Thyroid gland (tissue), 4 donors: ENCODE data around the gene CCDC68.

ENCODE experiments used
- POLR2A ChIP-seq, 2 donors: fragments of 450-650 bp; IDR thresholded peaks; one replicate each; pipeline ENCODE4 v1.6.1; 2017; ENCODE audit warnings: antibody characterized with exemption in 2 of 2, mild to moderate bottlenecking in 2 of 2, moderate library complexity in 1 of 2
- TF ChIP-seq, protein P1 (sequence below), 6 experiments: fragments of 200-600 bp in 3 of 6; fragments of 450-650 bp in 3 of 6; sonication (generic) in 3 of 6; IDR thresholded peaks; one replicate each; pipeline ENCODE4 v1.5.1; 2016 to 2019; ENCODE audit warnings: antibody characterized with exemption in 6 of 6, mild to moderate bottlenecking in 2 of 6, inconsistent platforms in 1 of 6, moderate library complexity in 1 of 6

DNA sequence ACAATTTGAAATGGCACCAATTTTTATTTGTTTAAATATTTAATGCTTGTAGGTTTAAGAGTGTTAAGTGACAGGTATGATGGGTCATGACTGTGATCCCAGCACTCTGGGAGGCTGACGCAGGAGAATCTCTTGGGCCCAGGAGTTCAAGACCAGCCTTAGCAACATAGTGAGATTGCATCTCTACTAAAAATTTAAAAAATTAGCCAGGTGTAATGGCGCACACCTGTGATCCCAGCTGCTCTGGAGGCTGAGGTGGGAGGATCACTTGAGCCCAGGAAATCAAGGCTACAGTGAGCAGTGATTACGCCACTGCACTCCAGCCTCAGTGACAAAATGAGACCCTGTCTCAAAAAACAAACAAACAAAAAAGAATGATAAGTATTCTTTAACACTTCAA lies 43.0 kb upstream of the CCDC68 start:
- TF ChIP-seq, protein P1, sequence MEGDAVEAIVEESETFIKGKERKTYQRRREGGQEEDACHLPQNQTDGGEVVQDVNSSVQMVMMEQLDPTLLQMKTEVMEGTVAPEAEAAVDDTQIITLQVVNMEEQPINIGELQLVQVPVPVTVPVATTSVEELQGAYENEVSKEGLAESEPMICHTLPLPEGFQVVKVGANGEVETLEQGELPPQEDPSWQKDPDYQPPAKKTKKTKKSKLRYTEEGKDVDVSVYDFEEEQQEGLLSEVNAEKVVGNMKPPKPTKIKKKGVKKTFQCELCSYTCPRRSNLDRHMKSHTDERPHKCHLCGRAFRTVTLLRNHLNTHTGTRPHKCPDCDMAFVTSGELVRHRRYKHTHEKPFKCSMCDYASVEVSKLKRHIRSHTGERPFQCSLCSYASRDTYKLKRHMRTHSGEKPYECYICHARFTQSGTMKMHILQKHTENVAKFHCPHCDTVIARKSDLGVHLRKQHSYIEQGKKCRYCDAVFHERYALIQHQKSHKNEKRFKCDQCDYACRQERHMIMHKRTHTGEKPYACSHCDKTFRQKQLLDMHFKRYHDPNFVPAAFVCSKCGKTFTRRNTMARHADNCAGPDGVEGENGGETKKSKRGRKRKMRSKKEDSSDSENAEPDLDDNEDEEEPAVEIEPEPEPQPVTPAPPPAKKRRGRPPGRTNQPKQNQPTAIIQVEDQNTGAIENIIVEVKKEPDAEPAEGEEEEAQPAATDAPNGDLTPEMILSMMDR (IDR thresholded peaks at IDR 0.05) = no peak
- no peak for TF ChIP-seq POLR2A (IDR thresholded peaks at IDR 0.05)
